Measurements from ENCODE around the gene SLC7A6OS.
A peak's percentile ranks its signal among the peaks of the same experiment; 100 is the strongest.

The SLC7A6OS gene

DNA sequence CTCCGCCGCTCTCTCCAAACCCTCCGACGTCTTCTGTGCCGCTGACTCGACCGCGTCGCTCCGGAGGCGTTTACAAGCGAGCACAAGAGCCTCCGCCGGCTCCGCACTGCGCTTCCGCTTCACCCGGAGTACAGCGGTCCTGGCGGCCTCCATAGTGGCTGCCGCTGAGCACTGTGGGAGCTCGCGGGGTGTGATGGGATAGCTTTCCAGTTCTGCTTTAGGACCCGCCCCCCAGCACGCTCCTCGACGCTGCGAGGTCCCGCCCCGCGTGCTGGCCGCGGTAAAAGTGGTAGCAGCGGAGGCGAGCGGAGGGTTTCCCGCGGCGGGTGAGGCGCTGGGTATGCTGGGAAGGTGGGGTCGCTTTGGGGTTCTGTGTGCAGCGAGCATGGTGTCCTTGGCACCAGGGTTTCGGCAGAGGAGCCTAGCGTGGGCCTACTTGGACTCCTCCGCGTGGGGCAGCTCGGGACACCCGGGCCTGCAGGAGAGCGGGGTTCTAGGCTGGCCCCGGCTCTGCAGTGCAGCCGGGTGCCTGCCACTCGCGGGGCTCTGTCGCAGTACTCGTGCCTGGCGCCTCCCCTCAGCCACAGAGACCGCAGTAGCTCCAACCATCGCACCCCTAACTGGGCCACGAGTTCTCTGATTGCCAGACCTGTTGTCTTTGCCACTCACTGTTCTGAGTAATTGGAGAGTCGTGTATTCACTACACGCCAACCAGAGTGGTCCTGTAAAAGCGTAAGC, at the start of gene SLC7A6OS, which contains the start of gene PRMT7:
TSS of gene SLC7A6OS (minus strand) at position 173 of the 738 bp plus-strand sequence. CDS start at position 153, 20 bp downstream.
TSS of gene PRMT7 (plus strand) at position 246 of the 738 bp plus-strand sequence. CDS start 4,961 bp downstream, outside the sequence.
- DNase-seq (ENCODE audit: low spot score): peak; percentile 95

DNA sequence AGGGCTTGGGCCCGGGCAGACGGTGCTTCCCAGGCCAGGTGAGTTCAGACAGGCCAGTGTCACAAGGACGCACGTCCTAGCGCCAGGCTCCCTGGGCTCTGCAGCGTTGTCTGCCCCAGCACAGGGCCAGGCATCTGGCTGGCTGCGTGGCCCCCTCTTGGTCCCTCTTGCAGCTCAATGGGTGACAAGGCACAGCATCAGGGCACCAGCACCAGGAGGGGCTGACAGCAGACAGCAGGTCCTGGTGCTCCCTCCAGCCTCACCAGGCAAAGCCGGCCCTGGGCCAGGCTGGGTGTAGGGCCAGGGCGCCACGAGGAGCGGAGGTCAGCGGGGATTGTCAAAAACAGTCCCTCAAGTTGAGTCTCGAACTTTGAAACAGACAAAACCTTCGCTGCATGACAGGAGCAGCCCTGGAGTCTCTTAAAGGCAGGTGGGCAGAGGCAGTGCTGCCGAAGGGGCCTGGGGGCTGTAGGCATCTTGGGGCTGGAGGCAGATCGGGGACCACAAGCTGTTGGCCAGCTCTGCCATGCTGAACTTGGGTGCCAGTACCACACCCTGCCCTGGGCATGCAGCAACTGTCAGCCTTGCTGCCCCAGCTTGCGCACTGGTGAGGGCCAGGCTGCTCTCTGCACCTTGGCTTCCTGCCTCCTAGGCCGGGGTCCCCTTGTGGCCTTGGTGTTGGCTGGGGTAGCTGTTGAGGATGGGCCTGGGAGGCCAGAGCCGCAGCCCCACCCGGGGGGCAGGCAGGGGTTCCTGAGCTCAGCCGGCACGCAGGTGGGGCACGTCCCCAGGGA, 48.8 kb upstream of the SLC7A6OS start:
- no peak for DNase-seq (ENCODE audit: low spot score)

DNA sequence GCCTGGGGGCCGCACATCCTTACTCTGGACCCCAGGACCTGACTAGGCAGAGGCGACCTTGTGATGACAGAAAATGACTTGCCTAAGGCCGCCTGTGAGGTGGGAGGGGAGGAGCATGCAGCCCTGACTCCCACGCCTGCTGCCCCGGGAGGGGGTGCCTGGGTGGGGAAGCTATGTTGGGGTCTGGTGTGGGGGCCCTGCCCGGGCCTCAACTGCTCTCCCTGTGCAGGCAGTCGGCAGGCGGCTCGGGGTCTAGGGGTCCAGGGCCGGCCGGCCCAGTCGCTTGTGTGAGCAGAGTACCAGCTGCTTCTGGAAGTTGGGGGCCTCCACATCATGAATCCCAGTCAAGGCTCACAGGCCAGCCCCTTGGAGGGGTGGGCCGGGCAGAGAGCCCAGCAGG, 48.2 kb upstream of the SLC7A6OS start:
- no peak for DNase-seq (ENCODE audit: low spot score)

DNA sequence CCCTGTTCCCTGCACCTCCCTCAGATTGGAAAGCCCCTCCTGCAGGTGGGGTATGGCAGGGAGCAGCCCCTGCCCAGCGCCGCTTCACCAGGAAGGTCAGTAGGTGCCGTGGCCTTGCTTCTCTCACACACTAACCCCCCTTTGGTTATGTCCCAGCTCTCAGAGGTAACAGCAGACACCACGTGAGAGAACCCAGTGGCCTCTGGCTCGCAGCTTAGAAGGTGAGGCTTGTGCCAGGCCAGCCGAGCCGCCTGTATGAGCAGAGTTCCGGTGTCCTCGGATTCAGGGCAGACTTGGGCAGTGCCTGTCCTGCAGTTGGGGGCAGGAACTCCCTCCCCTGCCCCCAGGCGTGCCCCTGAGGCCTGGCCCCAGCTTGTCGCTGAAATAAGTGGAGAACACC, 47.2 kb upstream of the SLC7A6OS start:
- no peak for DNase-seq (ENCODE audit: low spot score)

DNA sequence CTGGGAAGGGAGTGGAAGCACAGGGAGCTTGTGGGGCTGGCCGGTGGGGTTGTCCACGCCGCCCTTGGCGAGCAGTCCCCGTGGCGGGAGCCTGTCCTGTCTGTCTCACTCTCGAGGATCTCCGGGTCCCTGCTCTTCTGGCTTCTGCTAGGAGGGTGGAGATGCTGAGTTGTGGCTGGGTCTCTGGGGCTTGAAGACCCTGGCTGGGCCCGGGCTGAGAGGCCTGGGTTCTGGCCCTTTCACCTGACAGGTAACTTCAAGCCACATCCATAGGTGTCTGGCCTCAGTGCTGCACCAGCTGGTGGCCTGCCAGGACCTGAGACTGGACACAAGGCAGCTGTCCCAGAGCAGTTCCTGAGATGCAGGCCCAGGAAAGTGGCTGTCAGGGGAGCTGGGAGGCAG, 46.8 kb upstream of the SLC7A6OS start:
- no peak for DNase-seq (ENCODE audit: low spot score)

DNA sequence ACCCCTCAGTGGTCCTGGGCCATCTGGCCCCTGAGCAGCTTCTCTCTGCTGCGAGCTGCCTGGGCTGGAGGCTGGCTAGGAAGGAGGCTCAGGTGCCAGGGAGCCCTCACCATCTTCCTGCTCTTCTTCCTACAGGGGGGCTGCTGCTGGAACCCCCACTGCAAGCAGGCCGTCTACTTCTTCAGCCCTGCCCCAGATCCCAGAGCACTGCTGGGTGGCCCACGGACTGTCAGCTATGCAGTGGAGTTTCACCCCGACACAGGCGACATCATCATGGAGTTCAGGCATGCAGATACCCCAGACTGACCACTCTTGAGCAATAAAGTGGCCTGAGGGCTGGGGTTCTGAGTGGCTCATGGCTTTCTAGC, 46.2 kb upstream of the SLC7A6OS start:
- DNase-seq (ENCODE audit: low spot score): no peak

DNA sequence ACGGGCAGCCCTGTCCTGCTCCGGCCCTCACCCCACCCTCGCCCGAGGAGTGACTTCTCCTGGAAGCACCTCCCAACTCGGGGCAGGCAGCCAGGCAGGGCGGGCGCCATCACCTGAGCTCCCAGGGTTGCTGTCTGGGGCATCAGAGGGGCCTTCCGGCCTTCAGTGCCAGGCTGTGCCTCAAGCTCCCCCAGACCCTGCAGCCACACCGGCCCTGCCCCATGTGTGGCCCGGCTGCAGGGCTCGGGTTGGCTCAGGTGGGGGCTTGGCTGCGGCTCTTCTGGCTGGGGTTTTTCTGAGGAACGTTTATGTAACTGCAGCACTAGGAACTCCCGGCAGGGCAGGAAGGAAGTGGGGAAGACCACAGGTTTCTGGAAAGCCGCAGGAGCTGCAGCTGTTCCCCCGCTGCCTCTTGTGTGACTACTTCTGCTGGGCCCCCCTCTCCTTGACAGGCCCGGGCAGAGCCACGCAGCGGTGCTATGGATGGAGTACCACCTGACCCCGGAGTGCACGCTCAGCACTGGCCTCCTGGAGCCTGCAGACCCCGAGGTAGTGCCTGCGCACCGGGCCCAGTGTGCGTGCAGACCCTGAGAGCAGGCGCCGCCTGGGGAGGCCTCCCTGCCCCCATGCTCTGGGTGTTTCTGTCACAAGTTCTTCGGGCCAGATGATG, 45.6 kb upstream of the SLC7A6OS start:
- DNase-seq (ENCODE audit: low spot score): no peak

DNA sequence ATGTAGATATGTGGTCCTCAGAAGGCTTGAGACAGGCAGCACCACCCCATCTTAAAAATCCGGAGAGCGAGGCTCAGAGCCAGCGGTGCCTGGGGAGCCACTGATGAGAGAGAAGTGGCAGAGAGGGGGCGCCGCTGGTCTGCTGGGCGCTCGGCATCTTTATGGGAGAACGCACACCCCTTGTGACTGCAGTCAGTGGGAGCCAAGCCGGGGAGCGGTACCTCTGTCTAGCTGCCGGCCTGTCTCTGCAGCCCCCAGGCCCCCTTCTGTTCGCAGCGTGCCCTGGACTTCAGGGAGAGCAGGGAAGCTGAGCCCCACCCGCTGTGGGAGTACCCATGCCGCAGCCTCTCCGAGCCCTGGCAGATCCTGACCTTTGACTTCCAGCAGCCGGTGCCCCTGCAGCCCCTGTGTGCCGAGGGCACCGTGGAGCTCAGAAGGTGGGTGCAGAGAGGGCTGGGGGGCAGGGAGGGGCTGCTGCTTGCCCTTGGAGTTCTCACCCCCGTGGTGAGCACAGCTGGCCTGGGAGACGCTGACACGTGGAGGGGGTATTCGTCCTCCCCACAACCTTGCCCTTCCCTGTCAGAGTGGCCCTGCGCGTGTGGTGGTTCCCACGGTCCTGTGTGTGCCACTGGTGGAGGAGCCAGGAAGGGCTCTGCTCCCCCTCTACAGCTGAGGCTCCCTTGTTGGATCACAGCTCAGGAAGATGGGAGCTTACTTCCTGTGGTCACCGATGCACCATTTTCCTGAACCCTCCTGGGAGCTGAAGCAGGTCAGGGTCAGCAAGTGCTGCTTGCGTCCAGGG, 44.9 kb upstream of the SLC7A6OS start:
- DNase-seq (ENCODE audit: low spot score): no peak

DNA sequence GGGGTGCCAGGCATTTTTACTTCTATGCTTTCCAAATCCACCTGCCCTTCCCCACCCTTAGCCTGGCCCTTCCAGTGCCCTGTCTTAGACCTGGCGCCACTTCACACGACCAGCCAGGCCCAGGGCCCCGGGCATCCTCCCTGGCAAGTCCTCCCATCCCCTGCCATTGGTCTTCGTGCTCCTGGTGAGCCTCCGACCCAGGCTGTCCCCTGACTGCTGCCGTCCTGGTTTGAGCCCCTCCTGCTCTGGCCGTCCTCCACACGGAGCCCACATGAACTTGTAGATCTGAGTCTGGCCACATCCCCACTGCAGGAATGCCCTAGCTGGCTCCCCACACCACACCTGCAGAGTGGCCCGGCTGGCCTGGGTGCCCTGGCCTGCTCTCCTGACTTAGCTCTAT, 44.1 kb upstream of the SLC7A6OS start:
- no peak for DNase-seq (ENCODE audit: low spot score)

DNA sequence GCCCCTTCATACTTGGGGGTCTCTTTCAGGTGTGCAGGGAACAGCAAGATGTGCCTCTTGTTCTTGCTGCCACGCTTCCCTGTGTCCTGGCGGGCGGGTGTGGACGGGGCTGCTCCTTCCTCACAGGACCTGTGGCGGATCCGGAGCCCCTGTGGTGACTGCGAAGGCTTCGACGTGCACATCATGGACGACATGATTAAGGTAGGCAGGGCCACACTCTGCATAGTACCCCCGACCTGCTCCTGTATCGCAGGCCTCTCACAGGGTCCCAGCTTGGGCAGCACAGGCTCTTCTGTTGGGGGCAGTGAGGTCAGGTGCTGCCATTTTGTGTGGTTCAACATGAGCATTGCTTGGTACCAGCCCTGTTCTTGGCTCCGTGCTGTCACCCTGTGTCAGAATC, 42.6 kb upstream of the SLC7A6OS start:
- DNase-seq (ENCODE audit: low spot score): no peak

DNA sequence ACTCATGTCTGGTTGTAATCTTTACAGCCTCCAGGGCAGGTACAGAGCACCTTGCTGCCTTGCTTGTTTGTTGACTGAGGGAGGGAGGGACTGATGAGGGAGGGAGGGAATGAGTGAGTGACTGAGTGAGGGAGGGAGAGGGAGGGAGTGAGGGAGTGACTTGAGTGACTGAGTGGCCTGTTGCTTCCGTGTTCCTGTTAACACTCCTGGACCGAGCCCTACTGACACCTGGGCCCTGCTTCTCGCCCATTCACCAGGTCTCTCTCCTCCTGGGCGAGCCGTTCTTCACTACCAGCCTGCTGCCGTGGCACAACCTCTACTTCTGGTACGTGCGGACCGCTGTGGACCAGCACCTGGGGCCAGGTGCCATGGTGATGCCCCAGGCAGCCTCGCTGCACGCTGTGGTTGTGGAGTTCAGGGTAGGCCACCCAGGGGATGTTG, 41.3 kb upstream of the SLC7A6OS start:
- no peak for DNase-seq (ENCODE audit: low spot score)

DNA sequence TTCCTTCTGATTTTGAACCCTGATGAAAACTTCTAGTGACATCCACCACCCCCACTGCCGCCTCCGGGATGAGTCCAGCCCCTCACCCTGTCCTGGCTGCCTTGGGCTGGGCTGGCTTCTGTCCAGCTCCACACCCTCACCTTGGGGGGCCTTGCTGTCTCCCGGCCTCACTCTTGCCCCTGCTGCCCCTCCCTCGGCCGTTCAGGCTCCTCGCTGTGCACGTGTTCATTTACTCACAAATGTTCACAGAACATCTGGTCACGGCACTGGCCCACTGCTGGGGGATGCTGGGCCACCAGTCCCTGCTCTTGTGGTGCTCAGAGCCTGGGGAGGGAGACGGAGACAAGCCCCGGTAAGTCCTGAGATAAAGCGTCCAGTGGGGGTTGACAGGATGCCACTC, 40.7 kb upstream of the SLC7A6OS start:
- DNase-seq (ENCODE audit: low spot score): no peak

DNA sequence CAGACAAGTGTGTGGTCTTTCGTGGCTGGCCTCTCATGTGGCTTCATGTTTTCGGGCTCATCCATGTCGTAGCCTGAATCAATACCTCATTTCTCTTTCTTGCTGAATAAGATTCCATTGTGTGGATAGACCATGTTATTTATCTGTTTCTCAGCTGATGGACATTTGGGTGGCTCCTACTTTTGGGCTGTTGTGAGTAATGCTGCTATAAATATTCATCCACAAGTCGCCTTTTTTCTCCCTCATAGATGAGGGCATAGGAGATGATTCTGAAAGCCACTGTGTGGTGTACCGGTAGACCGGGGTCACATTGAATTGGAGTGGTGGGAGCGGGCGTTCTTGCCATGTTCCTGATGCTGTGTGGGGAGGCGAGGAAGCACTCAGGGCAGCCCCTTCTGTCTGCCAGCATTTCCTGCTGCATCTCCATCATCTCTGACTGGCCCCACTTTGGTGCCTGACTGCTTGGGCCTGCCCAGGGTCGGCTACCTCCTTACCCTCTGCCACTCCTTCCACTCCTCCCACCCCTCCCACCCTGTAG, 40.1 kb upstream of the SLC7A6OS start:
- DNase-seq (ENCODE audit: low spot score): no peak

DNA sequence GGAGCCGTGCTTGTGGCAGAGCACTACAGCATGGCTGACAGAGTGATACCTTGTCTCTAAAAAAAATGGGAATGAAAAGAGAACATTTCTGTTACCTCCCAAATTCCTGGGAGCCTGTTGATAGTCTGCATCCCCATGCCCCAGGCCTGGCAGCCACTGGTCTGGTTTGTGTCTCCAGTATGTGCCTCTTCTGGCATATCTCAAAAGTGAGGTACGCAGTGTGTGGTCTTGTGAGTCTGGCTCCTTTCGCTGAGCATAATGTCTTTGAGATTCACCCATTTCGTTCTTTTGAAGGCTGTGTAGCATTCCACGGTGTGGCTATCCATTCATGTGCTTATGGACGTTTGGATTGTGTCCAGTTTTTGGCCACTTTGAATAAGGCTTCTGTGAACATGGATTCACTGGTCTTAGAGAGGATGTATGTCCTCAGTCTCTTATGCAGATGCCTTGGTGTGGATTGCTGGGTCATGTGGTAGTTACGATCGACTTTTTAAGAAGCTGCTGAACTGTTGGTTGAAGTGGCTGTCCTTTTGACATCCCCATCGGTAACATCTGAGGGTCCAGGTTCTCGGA, 39.2 kb upstream of the SLC7A6OS start:
- no peak for DNase-seq (ENCODE audit: low spot score)

DNA sequence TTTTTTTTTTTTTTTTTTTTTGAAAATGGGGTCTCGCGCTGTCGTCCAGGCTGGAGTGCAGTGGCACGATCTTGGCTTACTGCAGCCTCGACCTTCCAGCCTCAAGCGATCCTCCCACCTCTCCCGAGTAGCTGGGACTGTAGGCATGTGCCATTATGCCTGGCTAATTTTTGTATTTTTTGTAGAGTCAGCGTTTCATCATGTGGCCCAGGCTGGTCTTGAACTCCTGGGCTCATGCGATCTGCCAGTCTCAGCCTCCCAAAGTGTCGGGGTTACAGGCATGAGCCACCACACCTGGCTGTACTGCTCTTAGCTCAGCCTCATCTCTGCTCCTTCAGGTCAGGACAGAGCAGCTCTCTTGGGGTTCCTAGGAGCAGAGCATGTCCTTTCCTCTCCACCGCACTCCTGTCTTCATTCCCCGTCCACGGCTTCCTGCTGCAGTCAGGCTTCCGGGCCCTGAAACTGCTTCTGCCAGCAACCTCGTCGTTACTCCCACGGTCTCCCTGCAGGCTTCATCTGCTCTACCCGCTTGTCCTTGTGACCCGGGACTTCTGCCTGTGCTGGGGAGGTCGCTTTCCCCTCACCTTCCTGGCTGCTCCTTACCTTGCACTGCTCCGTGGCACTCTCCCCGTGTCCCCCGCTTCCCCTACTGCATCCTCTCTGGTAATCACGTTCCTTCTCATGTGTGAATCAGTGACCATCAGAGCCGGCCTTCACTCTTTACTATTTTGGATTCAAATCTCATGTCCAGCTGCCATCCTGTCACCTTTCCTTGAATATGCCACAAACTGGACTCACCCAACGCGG, 38.1 kb upstream of the SLC7A6OS start:
- DNase-seq (ENCODE audit: low spot score): no peak

DNA sequence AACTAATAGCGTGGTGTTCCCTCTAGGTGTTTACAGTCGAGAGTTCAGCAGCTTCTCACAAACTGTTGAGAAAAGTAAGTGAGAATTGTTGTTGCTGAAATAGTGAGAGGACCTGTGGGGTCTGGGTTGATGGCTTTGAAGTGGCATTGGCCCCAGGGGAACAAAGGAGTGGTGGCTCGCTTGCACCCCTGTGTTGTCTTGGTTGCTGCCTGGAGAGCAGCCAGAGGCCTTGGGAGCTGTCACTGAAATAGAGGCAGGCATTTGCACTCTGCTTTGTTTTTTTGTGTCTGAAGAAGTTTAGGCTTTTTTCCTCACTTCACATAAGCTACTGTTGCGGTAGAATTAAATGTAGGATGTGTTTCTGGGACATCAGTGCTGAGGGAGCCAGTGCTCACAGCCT, 36.9 kb upstream of the SLC7A6OS start:
- DNase-seq (ENCODE audit: low spot score): no peak

DNA sequence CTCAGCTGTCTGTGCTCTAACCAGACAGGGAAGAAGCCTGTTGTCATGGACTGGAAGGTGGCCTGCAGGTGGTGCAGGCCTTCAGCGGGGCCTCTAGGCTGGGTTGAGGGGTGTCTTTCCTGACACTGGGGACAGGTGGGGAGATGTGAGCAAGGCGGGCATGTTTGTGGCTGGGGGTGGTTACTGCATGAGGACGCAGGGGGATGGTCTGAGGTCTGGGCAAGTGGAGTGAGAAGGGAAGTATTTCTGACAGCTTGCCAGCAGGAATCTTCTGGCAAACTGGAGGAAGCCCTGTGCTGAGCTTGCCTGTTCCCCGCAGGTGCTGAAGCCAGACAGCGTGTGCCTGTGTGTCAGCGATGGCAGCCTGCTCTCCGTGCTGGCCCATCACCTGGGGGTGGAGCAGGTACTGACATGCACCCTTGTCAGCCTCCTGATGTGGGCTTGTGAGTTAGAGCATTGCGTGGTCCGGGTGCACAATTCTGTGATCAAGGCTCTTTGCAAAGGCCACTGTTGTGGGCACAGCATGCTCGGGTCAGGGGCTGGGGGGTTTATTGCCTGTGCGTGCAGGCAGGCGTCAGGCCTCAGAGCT, 36.2 kb upstream of the SLC7A6OS start:
- DNase-seq (ENCODE audit: low spot score): no peak

DNA sequence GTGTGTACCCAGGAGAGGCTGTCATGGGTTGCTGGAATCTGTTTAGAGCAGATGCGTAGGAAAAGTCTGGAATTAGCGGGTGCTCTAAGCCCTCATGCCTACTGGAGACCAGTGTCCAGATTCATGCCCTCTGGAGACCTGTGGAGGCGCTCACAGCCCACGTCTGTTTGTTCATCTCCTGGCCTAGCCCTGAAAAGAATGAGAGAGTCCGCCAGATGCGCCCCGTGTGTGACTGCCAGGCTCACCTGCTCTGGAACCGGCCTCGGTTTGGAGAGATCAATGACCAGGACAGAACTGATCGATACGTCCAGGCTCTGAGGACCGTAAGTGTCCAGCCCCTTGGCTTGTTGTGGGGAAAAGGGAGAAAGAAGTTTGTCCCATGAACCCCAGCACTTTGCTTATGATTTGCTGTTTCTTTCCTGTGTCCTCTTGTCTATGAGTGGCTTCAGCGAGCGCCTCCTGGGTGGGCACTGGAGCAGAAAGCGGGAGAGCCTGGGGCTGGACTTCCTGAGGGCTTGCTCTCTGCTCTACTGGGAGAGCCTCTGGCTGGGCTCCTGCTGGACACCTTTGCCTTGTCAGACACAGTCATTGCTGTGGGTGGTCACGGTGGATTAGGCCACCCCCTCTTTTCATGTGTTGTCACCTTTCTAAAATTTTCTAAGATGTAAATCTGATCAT, 35.4 kb upstream of the SLC7A6OS start:
- DNase-seq (ENCODE audit: low spot score): no peak

DNA sequence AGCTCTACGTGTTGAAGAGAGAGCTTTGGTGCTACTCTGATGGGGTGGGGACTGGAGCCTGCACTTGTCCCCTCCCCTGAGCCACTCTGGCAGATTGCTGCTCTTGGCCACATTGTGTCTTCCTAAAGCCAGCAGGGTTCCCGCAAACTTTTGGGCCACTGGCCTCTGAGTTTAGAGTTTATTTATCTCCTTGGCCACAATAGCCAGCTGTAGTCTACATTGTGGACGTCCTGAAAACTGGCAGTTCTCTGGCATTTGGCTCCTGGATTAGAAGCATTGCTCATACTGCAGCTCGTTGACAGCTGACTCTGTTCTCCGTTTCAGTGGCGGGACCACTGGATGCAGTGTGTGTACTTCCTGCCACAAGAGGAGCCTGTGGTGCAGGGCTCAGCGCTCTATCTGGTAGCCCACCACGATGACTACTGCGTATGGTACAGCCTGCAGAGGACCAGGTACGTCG, 34.6 kb upstream of the SLC7A6OS start:
- DNase-seq (ENCODE audit: low spot score): no peak

All from ecto neural progenitor cell (in vitro differentiated cells).